T-helper 2 cell treated with Interferon-gamma antibody and Interleukin-4, amounts not matched to agents 5 μg/mL and 100 μg/mL, for 36 hours (primary cell): ENCODE measurements around the gene CMPK2.

Source experiments
- DNase-seq: peaks from one replicate; pipeline ENCODE4 v3.0.0; 2021; ENCODE audit warnings: low spot score
- H3K27ac Mint-ChIP-seq: one replicate; pipeline ENCODE4 v1.8.0; 2021; ENCODE audit warnings: mild to moderate bottlenecking, mixed read lengths
- H3K27me3 Mint-ChIP-seq: one replicate; pipeline ENCODE4 v1.8.0; 2021; ENCODE audit warnings: low read depth, mixed read lengths
- H3K36me3 Mint-ChIP-seq: one replicate; pipeline ENCODE4 v1.8.0; 2021; ENCODE audit warnings: low read depth, mixed read lengths
- H3K4me1 Mint-ChIP-seq: one replicate; pipeline ENCODE4 v1.8.0; 2021; ENCODE audit warnings: low read depth, mixed read lengths
- H3K4me3 Mint-ChIP-seq: one replicate; pipeline ENCODE4 v1.8.0; 2022; ENCODE audit warnings: mild to moderate bottlenecking, moderate library complexity, mixed read lengths
- H3K9me3 Mint-ChIP-seq: one replicate; pipeline ENCODE4 v1.8.0; 2021; ENCODE audit warnings: mixed read lengths

The CMPK2 gene

GRCh38 chr2:6823111-6823510 lies 42.6 kb downstream of the CMPK2 start:
- no peaks in the 10 kb centered on the region for H3K36me3 Mint-ChIP-seq
- no peak for DNase-seq
- no peaks in the 10 kb centered on the region for H3K9me3 Mint-ChIP-seq
- H3K4me3 Mint-ChIP-seq: no peak overlapping the region
- H3K4me1 Mint-ChIP-seq: peaks cover 11% of the 10 kb centered on the region
- no peak overlapping the region for H3K27ac Mint-ChIP-seq
- peaks cover 10% of the 10 kb centered on the region for H3K27me3 Mint-ChIP-seq

GRCh38 chr2:6822406-6822805 lies 43.3 kb downstream of the CMPK2 start:
- no peaks in the 10 kb centered on the region for H3K36me3 Mint-ChIP-seq
- H3K27me3 Mint-ChIP-seq: peaks cover 11% of the 10 kb centered on the region
- DNase-seq: no peak
- no peak overlapping the region for H3K4me3 Mint-ChIP-seq
- H3K9me3 Mint-ChIP-seq: no peaks in the 10 kb centered on the region
- H3K27ac Mint-ChIP-seq: no peak overlapping the region
- peaks cover 8% of the 10 kb centered on the region for H3K4me1 Mint-ChIP-seq

- no peak overlapping the region for H3K4me3 Mint-ChIP-seq
- H3K27me3 Mint-ChIP-seq: peaks cover 13% of the 10 kb centered on the region
- no peak overlapping the region for H3K27ac Mint-ChIP-seq
- H3K4me1 Mint-ChIP-seq: peaks cover under 1% of the 10 kb centered on the region
- no peak for DNase-seq
- no peaks in the 10 kb centered on the region for H3K9me3 Mint-ChIP-seq
- no peaks in the 10 kb centered on the region for H3K36me3 Mint-ChIP-seq
Observed at GRCh38 chr2:6820903-6821584, 44.7 kb downstream of the CMPK2 start.

- Mint-ChIP-seq H3K9me3 (no peaks in the 10 kb centered on the region), H3K4me1 (no peaks in the 10 kb centered on the region), H3K4me3 (no peak overlapping the region), H3K27me3 (peaks cover 13% of the 10 kb centered on the region), H3K27ac (no peak overlapping the region), H3K36me3 (no peaks in the 10 kb centered on the region)
- DNase-seq: no peak
Observed at GRCh38 chr2:6820236-6820635, 45.5 kb downstream of the CMPK2 start.

- H3K36me3 Mint-ChIP-seq: no peaks in the 10 kb centered on the region
- no peak overlapping the region for H3K27ac Mint-ChIP-seq
- no peak overlapping the region for H3K4me3 Mint-ChIP-seq
- H3K9me3 Mint-ChIP-seq: no peaks in the 10 kb centered on the region
- H3K27me3 Mint-ChIP-seq: peaks cover 13% of the 10 kb centered on the region
- no peak for DNase-seq
- peaks cover under 1% of the 10 kb centered on the region for H3K4me1 Mint-ChIP-seq
Observed at GRCh38 chr2:6819668-6820067, 46.0 kb downstream of the CMPK2 start.

- Mint-ChIP-seq H3K4me3 (no peak overlapping the region), H3K4me1 (peaks cover 3% of the 10 kb centered on the region), H3K27me3 (peaks cover 13% of the 10 kb centered on the region), H3K9me3 (no peaks in the 10 kb centered on the region), H3K27ac (no peak overlapping the region), H3K36me3 (no peaks in the 10 kb centered on the region)
- no peak for DNase-seq
Observed at GRCh38 chr2:6818012-6818411, 47.7 kb downstream of the CMPK2 start.

GRCh38 chr2:6814869-6815268 lies 50.8 kb downstream of the CMPK2 start:
- no peak overlapping the region for H3K4me3 Mint-ChIP-seq
- peaks cover 9% of the 10 kb centered on the region for H3K27me3 Mint-ChIP-seq
- H3K27ac Mint-ChIP-seq: no peak overlapping the region
- H3K9me3 Mint-ChIP-seq: no peaks in the 10 kb centered on the region
- no peaks in the 10 kb centered on the region for H3K36me3 Mint-ChIP-seq
- DNase-seq: no peak
- H3K4me1 Mint-ChIP-seq: peaks cover 3% of the 10 kb centered on the region

GRCh38 chr2:6814312-6814711 lies 51.4 kb downstream of the CMPK2 start:
- Mint-ChIP-seq H3K9me3 (no peaks in the 10 kb centered on the region), H3K27ac (no peak overlapping the region), H3K4me1 (peaks cover 3% of the 10 kb centered on the region), H3K36me3 (no peaks in the 10 kb centered on the region), H3K4me3 (no peak overlapping the region), H3K27me3 (peaks cover 9% of the 10 kb centered on the region)
- no peak for DNase-seq

GRCh38 chr2:6813573-6813972 lies 52.1 kb downstream of the CMPK2 start:
- Mint-ChIP-seq H3K4me3 (no peak overlapping the region), H3K27ac (no peak overlapping the region), H3K27me3 (peaks cover 17% of the 10 kb centered on the region), H3K4me1 (peaks cover 3% of the 10 kb centered on the region), H3K9me3 (no peaks in the 10 kb centered on the region), H3K36me3 (no peaks in the 10 kb centered on the region)
- no peak for DNase-seq

GRCh38 chr2:6812857-6813530 lies 52.7 kb downstream of the CMPK2 start:
- peaks cover 17% of the 10 kb centered on the region for H3K27me3 Mint-ChIP-seq
- no peaks in the 10 kb centered on the region for H3K9me3 Mint-ChIP-seq
- no peak overlapping the region for H3K27ac Mint-ChIP-seq
- no peak for DNase-seq
- no peaks in the 10 kb centered on the region for H3K36me3 Mint-ChIP-seq
- H3K4me1 Mint-ChIP-seq: peaks cover 3% of the 10 kb centered on the region
- no peak overlapping the region for H3K4me3 Mint-ChIP-seq

GRCh38 chr2:6810961-6811360 lies 54.7 kb downstream of the CMPK2 start:
- Mint-ChIP-seq H3K4me1 (peaks cover 3% of the 10 kb centered on the region), H3K27me3 (peaks cover 18% of the 10 kb centered on the region), H3K27ac (no peak overlapping the region), H3K36me3 (no peaks in the 10 kb centered on the region), H3K4me3 (no peak overlapping the region), H3K9me3 (no peaks in the 10 kb centered on the region)
- DNase-seq: no peak

GRCh38 chr2:6808426-6808825 lies 57.3 kb downstream of the CMPK2 start:
- H3K9me3 Mint-ChIP-seq: no peaks in the 10 kb centered on the region
- H3K27ac Mint-ChIP-seq: no peak overlapping the region
- peaks cover 33% of the 10 kb centered on the region for H3K27me3 Mint-ChIP-seq
- H3K36me3 Mint-ChIP-seq: no peaks in the 10 kb centered on the region
- no peak overlapping the region for H3K4me3 Mint-ChIP-seq
- DNase-seq: no peak
- no peaks in the 10 kb centered on the region for H3K4me1 Mint-ChIP-seq

- Mint-ChIP-seq H3K9me3 (no peaks in the 10 kb centered on the region), H3K27me3 (peaks cover 38% of the 10 kb centered on the region), H3K27ac (no peak overlapping the region), H3K4me3 (no peak overlapping the region), H3K4me1 (no peaks in the 10 kb centered on the region), H3K36me3 (no peaks in the 10 kb centered on the region)
- DNase-seq: no peak
Observed at GRCh38 chr2:6806604-6807003, 59.1 kb downstream of the CMPK2 start.

- Mint-ChIP-seq H3K4me1 (no peaks in the 10 kb centered on the region), H3K4me3 (no peak overlapping the region), H3K27ac (no peak overlapping the region), H3K36me3 (no peaks in the 10 kb centered on the region), H3K27me3 (peaks cover 29% of the 10 kb centered on the region), H3K9me3 (no peaks in the 10 kb centered on the region)
- DNase-seq: no peak
Observed at GRCh38 chr2:6800553-6800952, 65.2 kb downstream of the CMPK2 start.
